ENCODE measurements around the gene GHR. TPM values are rescaled to one million over a fixed set of nuclear protein-coding genes. Genes with fewer than 3 reads are reported as not detected.
"Not testable (repeated sequence)": the region's sequence is repeated elsewhere in the genome, so short reads cannot be mapped to it uniquely, and the experiment has no call there.

GHR gene
- total RNA-seq, 1 donor from 2014 or later = 0.75 TPM

- DNase-seq (ENCODE audit: low read depth) = peak; percentile 44
These were observed 143.5 kb downstream of the GHR start for GRCh38 chr5:42566652-42567295.

- DNase-seq (ENCODE audit: low read depth) = no peak
These were observed 146.1 kb downstream of the GHR start for GRCh38 chr5:42569325-42569724.

GRCh38 chr5:42569953-42570548 is 146.8 kb downstream of the GHR start:
- no peak for DNase-seq (ENCODE audit: low read depth)

- DNase-seq (ENCODE audit: low read depth) = no peak
These were observed 148.0 kb downstream of the GHR start for GRCh38 chr5:42570966-42571960.

- no peak for DNase-seq (ENCODE audit: low read depth)
These were observed 149.1 kb downstream of the GHR start for GRCh38 chr5:42572313-42572712.

- no peak for DNase-seq (ENCODE audit: low read depth)
These were observed 150.1 kb downstream of the GHR start for GRCh38 chr5:42573386-42573785.

- not testable (repeated sequence) for DNase-seq (ENCODE audit: low read depth)
These were observed 152.7 kb downstream of the GHR start for GRCh38 chr5:42575914-42576313.

GRCh38 chr5:42578901-42579300 is 155.7 kb downstream of the GHR start:
- not testable (repeated sequence) for DNase-seq (ENCODE audit: low read depth)

- DNase-seq (ENCODE audit: low read depth) = no peak
These were observed 156.1 kb downstream of the GHR start for GRCh38 chr5:42579320-42579719.

- no peak for DNase-seq (ENCODE audit: low read depth)
These were observed 158.6 kb downstream of the GHR start for GRCh38 chr5:42581845-42582244.

- no peak for DNase-seq (ENCODE audit: low read depth)
These were observed 159.5 kb downstream of the GHR start for GRCh38 chr5:42582723-42583122.

GRCh38 chr5:42583322-42583721 is 160.1 kb downstream of the GHR start:
- DNase-seq (ENCODE audit: low read depth) = peak; percentile 66

- peak; percentile 51 for DNase-seq (ENCODE audit: low read depth)
These were observed 163.4 kb downstream of the GHR start for GRCh38 chr5:42586625-42587024.

GRCh38 chr5:42587096-42587723 is 164.0 kb downstream of the GHR start:
- no peak for DNase-seq (ENCODE audit: low read depth)

- DNase-seq (ENCODE audit: low read depth) = no peak
These were observed 167.3 kb downstream of the GHR start for GRCh38 chr5:42590566-42590965.

GRCh38 chr5:42591015-42591414 is 167.8 kb downstream of the GHR start:
- DNase-seq (ENCODE audit: low read depth) = peak; percentile 69

- no peak for DNase-seq (ENCODE audit: low read depth)
These were observed 169.3 kb downstream of the GHR start for GRCh38 chr5:42592401-42593140.

GRCh38 chr5:42593591-42593990 is 170.4 kb downstream of the GHR start:
- no peak for DNase-seq (ENCODE audit: low read depth)

GRCh38 chr5:42595597-42595996 is 172.4 kb downstream of the GHR start:
- peak; percentile 30 for DNase-seq (ENCODE audit: low read depth)

GRCh38 chr5:42596817-42597216 is 173.6 kb downstream of the GHR start:
- DNase-seq (ENCODE audit: low read depth) = no peak

All from myocyte (in vitro differentiated cells).